GM21367 (cell line): ENCODE measurements around the gene SIK3.

ENCODE experiments used
- ATAC-seq: cut with Tn5 transposase; IDR thresholded peaks from one replicate; pipeline ENCODE4 v1.9.1; 2021; ENCODE audit not compliant: unreplicated experiment

Gene SIK3

GRCh38 chr11:117011541-117011898 is 86.7 kb downstream of the SIK3 start:
- no peak for ATAC-seq

GRCh38 chr11:117010808-117011540 is 87.3 kb downstream of the SIK3 start:
- no peak for ATAC-seq

DNA sequence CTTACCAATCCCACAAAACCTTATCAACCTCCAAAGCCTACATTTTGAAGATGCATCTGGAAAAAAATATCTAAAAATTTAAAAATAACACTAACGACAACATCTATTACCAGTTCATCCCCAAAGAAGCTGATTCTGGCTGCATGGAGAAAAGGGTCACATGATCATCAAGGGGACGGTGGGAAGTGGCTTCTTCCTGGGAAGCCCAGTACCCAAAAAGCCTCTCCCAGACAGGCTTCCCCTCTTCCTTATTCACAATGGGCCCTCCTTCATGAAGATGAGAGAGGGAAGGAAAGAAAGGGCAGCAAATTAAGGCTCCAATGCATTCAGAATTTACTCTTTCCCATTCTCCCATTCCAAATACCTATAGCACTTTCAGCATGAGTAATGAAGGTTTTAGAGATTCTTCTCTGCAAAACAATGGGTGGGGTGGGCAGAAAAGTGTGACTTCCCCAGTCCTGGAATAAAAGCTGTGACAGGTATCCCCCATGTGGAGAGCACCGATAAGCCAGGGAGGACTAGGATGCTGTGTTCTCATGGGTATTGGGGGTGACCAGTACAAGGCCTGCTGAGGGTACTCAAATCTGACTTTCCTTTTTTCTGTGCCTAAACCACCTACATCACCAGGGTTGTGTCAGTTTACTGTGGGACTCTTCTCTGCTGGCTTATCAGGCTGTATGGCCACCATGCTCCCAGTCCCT is 88.2 kb downstream of the SIK3 start:
- no peak for ATAC-seq

DNA sequence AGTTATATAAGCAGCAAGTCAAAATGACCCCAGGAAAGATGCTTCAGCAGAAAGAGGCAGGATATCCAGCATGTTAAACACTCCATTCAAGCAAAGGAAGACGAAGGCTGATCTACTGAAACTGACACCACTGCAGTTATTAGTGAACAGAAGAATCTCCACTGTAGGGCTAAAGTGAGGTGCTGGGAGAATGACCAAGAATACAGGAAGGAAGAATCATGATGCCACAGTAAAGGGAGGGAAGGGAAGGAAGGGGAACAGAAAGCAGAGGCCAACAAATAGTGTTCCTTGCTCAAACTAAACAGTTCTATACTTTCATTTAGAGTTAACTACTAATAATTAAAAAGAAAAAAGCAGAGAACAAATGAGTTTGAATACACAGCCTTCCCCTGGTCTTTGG is 92.5 kb downstream of the SIK3 start:
- no peak for ATAC-seq

DNA sequence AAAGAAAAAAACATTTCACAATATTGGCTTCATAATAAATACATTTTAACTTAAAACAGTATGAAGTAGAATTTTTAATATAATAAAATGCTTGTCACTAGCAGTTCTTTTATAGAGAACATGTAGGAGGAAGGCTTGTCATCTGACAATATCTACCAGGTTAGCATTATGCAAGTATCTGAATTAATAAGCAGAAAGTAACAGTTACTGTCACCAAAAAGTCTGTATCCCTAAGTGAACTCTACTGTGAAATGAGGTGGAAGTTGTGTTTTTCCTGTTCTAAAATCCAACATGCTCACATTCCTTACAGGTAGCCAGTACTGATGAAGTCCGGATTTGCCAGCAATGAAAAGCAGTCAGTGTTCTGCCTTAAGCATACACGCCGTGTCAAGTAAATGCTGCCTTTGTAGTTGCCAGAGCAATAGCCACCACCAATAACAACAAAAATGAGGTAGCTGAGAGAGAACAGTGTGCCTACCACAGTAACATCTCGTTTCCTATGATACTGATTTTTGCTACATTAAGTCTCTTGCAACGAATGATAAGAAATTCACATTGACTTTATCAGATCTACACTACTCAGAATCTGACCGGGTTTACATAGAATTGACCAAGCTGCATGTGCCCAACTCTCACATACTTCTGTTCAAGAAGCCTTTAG is 95.5 kb downstream of the SIK3 start:
- ATAC-seq = no peak

DNA sequence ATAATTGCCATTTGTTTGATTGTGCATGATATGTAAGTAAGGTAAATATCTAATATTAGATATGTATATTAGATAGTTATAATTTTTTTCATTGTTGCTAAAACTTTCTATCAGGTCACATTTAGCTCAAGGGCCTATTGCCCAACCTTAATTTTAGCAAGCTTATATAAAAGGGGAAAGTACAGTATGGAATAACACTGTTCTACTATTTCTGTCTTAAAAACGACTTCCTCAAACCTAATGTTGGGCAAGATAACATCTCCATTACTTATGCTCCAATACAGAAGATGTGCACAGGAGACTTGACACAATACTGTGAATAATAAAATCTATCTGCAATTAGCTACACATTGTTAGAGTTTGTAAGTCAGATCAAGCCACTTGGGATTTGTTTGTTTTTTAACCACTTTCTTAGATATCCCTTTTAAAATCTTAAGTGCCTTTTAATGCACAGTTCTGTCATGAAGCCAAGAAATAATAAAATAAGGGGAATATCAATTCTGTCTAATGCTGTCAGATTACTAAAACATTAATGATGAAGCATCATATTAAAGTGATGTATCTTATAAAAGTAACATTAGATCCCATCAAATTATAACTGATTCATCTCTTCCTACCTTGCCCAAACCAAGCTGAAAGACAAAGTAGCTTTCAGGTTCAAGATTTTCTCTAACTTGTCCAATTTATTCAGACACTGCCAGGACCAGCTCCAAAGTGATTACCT is 98.1 kb downstream of the SIK3 start:
- ATAC-seq = no peak

DNA sequence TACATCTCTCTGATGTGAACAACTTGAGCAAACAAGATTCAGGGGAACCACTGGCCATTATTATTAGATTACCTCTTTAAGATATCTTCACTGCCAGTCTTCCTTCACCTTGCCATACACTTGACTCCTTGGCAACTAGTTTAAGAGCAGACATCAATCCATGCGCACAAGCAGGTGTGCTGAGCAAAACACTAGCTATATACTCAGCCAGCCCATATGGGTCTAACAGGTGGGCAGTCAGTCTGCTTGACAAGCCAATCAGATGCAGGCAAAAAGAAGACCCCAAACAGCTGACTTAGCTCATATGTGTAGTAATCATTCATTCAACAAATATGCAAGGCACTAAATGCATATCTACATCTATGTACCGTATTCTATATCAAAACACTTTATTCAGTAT is 101.2 kb downstream of the SIK3 start:
- ATAC-seq = no peak

DNA sequence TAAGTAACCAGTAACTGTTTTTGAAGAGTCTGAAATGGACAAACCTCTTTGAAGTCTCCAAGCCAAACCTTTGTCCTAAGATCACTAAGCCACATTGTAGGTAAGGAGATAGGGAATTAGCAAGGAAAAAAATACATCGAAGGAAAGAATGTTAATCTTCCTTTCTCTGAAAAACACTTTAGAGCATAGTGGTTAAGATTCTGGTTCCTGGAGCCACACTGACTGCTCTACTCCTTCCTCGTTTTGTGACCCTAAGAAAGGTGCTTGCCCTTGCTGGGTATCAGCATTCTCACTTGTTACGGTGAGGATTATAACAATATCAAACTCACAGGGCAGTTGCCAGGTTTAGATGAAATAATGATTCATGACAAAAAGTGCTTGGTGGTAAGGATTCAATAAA is 104.0 kb downstream of the SIK3 start:
- no peak for ATAC-seq

DNA sequence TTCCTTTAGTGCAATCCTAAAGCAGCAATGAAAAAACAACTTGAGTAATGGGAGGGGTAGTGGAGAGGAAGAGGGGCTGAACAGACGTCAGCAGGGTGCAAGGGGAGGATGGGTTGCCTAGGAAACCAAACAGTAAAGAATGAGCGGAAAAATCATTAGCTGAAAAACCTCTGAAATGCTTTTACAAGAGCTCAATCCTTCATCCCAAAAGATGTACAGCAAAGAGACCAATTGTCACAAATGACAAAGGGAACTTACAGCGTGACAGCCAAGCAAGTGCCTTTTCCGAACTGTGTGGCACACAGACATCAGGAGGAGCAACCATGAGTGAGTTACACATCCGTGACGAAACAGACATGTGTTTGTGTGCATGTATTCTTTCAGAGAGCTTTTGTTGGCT is 104.6 kb downstream of the SIK3 start:
- ATAC-seq = no peak

GRCh38 chr11:116991491-116991890 is 106.7 kb downstream of the SIK3 start:
- no peak for ATAC-seq

DNA sequence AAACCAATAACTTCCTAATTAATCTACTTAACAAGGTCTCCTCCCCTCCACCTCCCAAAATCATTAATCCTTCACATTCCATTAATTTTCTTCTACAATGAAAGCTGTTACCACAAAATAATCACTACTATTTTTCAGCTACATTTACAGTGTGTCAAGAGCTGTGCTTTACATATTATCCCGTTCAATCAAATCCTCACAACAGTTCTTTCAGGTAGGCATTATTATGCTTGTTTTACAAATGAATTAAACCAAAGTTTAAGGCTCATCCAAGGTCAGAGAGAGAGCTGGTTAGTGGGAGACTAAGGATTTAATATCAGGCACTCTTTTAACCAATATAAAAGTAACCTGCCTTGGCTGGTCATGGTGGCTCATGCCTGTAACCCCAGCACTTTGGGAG is 107.4 kb downstream of the SIK3 start:
- no peak for ATAC-seq

DNA sequence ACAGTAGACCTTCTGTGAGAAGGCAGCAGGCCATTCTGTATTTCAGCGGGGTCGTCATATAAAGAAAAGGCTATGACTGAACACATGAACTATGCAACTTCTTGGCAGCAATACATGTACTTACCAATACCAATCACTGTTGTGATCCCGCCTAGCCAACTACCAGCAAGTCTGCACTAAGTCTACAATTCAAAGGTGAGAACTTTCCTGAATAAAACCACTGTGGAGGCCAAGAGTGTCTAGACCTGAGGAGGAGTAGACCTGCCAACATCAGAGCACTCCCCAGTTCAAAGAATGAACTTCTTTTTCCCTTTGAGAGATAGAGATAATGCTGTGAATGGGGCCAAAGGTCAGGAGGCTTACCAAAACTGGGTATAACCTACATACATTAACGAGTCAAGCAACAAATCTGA is 108.2 kb downstream of the SIK3 start:
- ATAC-seq = no peak

DNA sequence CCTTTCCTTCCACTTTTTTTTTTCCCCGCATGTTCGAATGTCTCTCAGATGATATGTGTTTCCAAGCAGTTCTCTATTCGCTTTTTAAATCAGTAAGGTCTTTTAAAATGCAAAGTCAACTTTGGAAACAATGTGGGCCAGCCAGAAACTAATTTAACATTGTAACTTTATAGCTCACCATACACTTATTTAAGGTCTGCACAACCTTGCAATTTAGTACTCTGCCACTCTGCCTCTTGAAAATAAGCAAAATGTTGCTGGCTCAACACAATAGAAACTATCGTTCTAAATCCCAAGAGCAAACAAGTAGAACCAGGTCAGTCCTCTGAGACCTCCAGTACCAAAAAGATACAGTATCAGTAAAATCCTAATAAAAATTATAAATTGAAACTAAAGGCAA is 109.0 kb downstream of the SIK3 start:
- ATAC-seq = no peak

DNA sequence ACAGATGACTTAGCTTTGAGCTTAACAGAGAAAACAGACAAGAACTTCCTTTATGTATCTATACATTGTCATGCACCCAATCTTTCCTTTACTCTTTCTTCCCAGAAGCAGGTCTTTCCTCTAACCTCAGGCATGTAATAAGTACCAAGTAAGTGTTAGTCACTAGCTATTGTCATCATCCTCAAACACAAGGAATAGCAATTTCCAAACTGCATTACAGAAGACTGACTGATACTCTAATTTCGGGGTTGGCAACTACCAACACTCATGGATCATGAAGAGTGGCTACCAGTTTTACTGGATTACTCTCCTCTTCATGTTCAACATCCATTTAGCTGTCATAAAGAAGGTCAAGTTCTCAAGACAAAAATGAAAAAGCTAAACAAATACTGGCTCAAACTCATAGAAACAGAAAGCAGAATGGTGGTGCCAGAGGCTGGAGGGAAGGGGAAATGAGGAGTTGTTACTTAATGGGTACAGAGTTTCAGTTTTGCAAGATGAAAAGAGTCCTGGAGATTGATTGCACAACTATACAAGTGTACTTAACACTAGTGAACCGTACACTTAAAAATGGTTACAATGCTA is 111.6 kb downstream of the SIK3 start:
- ATAC-seq = no peak

GRCh38 chr11:116984589-116984988 is 113.6 kb downstream of the SIK3 start:
- ATAC-seq = no peak

- ATAC-seq = no peak
These were observed 114.0 kb downstream of the SIK3 start for GRCh38 chr11:116984186-116984585.

GRCh38 chr11:116981266-116981885 is 116.9 kb downstream of the SIK3 start:
- ATAC-seq = no peak

GRCh38 chr11:116980136-116980793 is 118.0 kb downstream of the SIK3 start:
- ATAC-seq = peak; percentile 78

- no peak for ATAC-seq
These were observed 121.2 kb downstream of the SIK3 start for GRCh38 chr11:116976941-116977570.

DNA sequence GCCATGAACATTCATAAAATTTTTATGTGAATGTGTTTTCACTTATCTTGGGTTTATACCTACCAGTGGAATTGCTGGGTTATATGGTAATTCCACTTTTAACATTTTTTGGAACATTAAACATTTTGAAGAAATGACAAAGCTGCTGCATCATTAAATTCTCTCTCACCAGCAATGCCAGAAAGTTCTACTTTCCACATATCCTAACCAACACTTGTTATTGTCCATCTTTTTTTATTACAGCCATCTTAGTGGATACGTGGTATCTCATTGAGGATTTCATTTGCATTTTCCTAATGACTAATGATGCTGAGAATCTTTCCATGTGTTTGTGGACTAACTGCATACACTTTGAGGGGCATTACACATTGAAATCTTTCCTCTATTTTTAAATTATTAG is 122.6 kb downstream of the SIK3 start:
- ATAC-seq = no peak
